ENCODE measurements around the gene SH2B3. TPM values are rescaled to one million over a fixed set of nuclear protein-coding genes. Genes with fewer than 3 reads are reported as not detected.

SH2B3 gene
- total RNA-seq, 2 donors from 2014 or later, result 38.7 to 39.3 TPM

DNA sequence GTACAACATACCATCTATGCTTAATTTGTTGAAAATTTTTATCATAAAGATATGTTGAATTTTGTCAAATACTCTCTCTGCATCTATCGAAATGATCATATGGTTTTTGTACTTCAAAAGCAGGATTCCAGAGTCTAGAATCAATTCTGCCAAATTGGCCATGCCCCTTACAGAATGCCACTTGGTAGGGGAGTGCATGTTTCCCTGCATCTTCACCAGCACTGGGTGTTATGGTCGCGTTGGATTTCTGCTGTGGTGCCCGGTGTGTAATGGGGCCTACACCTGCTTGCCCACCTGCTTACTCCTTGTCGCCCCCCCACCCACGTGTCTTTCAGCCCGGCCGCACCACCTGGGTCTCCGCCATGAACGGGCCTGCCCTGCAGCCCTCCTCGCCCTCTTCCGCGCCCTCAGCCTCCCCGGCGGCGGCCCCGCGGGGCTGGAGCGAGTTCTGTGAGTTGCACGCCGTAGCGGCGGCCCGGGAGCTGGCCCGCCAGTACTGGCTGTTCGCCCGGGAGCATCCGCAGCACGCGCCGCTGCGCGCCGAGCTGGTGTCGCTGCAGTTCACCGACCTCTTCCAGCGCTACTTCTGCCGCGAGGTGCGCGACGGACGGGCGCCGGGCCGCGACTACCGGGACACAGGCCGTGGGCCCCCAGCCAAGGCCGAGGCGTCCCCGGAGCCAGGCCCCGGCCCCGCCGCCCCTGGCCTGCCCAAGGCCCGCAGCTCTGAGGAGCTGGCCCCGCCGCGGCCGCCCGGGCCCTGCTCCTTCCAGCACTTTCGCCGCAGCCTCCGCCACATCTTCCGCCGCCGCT, 12.3 kb downstream of the SH2B3 start:
- Mint-ChIP-seq H3K27me3 (no peaks in the 10 kb centered on the region), H3K27ac (no peak overlapping the region), H3K36me3 (ENCODE audit: low read depth) (peaks cover 4% of the 10 kb centered on the region)

DNA sequence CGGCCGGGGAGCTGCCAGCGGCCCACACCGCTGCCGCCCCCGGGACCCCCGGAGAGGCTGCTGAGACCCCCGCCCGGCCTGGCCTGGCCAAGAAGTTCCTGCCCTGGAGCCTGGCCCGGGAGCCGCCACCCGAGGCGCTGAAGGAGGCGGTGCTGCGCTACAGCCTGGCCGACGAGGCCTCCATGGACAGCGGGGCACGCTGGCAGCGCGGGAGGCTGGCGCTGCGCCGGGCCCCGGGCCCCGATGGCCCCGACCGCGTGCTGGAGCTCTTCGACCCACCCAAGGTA, 12.8 kb downstream of the SH2B3 start:
- Mint-ChIP-seq H3K4me3 (no peak overlapping the region), H3K27ac (no peak overlapping the region), H3K36me3 (ENCODE audit: low read depth) (peaks cover 2% of the 10 kb centered on the region), H3K4me1 (peaks cover 21% of the 10 kb centered on the region), H3K27me3 (no peaks in the 10 kb centered on the region)
- no peak for DNase-seq
- no peak for ATAC-seq
- H3K9me3 ChIP-seq (ENCODE audit: control insufficient read depth, low read length, poor library complexity, severe bottlenecking), result no peaks in the 10 kb centered on the region

More for the DNA sequence above, 12.3 kb downstream of the SH2B3 start:
- ATAC-seq (no peak), DNase-seq (no peak)
- no peaks in the 10 kb centered on the region for H3K9me3 ChIP-seq (ENCODE audit: control insufficient read depth, low read length, poor library complexity, severe bottlenecking)
- no peak overlapping the region for H3K4me3 Mint-ChIP-seq
- H3K4me1 Mint-ChIP-seq, result peaks cover 26% of the 10 kb centered on the region

DNA sequence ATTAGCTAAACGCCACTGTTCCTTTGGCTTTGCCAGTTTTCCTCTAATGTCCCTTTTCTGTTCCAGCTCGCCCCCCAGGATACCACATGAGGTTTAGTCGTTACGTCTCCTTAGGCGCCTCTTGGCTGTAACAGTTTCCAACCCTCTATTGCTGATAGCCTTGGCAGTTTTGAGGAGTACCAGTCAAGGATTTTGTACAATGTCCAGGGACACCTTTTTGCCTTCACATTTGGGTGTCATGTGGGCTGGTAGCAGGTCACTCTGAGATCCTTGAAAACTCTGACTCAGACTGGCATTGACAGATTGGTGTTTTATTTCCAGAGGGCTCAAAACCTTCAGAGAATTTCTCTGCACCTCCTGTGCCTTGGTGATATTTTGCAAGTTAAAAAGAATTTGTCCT, 14.1 kb downstream of the SH2B3 start:
- Mint-ChIP-seq H3K4me1 (peaks cover 20% of the 10 kb centered on the region), H3K36me3 (ENCODE audit: low read depth) (peaks cover 2% of the 10 kb centered on the region), H3K27me3 (no peaks in the 10 kb centered on the region), H3K4me3 (no peak overlapping the region), H3K27ac (no peak overlapping the region)
- H3K9me3 ChIP-seq (ENCODE audit: control insufficient read depth, low read length, poor library complexity, severe bottlenecking), result no peaks in the 10 kb centered on the region
- no peak for ATAC-seq
- no peak for DNase-seq

DNA sequence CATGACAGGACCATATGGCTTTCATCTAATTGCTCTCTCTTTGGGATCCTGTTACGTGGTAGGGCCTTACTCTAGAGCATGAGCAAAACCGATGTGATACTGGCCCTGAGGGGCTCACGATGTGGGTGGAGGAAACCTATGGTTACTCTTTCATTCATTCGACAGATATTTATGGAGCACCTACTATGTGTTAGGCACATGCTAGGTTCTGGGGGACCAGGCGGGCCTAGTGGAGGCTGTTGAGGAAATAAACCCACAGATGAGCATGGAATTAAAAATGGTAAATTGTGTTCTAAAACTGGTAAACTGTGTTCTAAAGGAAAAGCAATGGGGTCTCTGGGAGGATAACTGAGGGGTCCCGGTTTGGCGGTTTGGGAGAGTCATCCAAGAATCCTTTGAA, 14.8 kb downstream of the SH2B3 start:
- H3K4me1 Mint-ChIP-seq, result peaks cover 23% of the 10 kb centered on the region
- no peak for ATAC-seq
- peaks cover 2% of the 10 kb centered on the region for H3K36me3 Mint-ChIP-seq (ENCODE audit: low read depth)
- H3K27me3 Mint-ChIP-seq, result no peaks in the 10 kb centered on the region
- no peak overlapping the region for H3K27ac Mint-ChIP-seq
- no peaks in the 10 kb centered on the region for H3K9me3 ChIP-seq (ENCODE audit: control insufficient read depth, low read length, poor library complexity, severe bottlenecking)
- no peak for DNase-seq
- no peak overlapping the region for H3K4me3 Mint-ChIP-seq

DNA sequence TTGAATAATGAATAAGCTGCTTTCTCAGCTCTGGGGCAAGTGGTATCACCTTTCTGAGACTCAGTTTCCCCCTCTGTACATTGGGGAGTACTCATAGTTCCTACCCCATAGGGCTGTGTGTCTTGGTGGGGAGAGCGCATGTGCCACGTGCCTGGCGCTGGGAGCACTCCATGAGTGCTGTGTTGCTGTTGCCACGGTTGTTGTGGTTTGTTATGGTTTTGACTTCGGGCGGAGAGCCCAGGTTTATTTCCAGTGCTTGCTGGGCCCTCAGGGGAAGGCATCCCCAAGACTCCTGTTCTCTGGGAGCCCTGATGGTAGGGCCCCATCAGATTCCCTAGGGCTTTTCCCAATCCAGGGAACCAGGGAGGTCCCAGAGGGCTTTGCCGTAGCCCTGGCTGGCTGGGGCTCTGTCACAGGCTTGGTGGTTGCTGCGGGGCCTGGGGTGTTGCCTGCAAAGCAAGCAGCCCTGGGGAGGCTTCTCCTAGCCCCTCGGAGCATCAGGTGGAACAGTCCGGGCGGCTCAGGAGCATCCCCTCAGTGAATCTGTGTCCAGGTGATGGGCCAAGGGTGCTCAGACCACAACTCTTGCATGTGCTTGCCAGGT, 18.6 kb downstream of the SH2B3 start:
- H3K36me3 Mint-ChIP-seq (ENCODE audit: low read depth), result peaks cover 2% of the 10 kb centered on the region
- DNase-seq (no peak), ATAC-seq (no peak)
- H3K4me1 Mint-ChIP-seq, result peaks cover 43% of the 10 kb centered on the region
- peak overlapping the region; percentile 70 for H3K4me3 Mint-ChIP-seq
- peak overlapping the region; percentile 100 for H3K27ac Mint-ChIP-seq
- H3K27me3 Mint-ChIP-seq, result no peaks in the 10 kb centered on the region
- no peaks in the 10 kb centered on the region for H3K9me3 ChIP-seq (ENCODE audit: control insufficient read depth, low read length, poor library complexity, severe bottlenecking)

DNA sequence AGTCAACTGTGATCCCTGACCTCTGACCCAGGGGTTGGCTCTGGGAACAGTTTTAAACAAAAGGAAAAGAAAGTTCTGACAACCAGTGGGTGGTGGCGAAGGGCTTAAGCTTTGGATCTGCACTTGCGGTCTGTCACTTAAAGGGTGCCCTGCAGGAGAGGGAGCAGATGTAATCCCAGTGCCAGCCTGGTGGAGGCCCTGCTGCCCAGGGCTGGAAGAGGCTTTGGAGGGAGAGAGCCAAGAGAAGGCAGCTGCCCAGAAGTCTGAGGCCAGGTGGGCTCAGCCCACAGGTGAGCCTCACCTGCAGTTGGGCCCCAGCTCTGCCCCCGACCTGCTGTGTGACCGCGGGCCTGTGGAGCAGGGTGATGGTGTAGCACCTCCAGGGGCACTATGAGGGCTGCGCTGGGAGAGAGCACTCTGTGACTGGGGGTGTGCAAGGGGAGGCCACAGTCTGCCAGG, 19.1 kb downstream of the SH2B3 start:
- Mint-ChIP-seq H3K4me3 (peak overlapping the region; percentile 70), H3K27ac (peak overlapping the region; percentile 100), H3K36me3 (ENCODE audit: low read depth) (peaks cover 2% of the 10 kb centered on the region), H3K4me1 (peaks cover 47% of the 10 kb centered on the region), H3K27me3 (no peaks in the 10 kb centered on the region)
- no peak for DNase-seq
- peak; percentile 36 for ATAC-seq
- no peaks in the 10 kb centered on the region for H3K9me3 ChIP-seq (ENCODE audit: control insufficient read depth, low read length, poor library complexity, severe bottlenecking)

DNA sequence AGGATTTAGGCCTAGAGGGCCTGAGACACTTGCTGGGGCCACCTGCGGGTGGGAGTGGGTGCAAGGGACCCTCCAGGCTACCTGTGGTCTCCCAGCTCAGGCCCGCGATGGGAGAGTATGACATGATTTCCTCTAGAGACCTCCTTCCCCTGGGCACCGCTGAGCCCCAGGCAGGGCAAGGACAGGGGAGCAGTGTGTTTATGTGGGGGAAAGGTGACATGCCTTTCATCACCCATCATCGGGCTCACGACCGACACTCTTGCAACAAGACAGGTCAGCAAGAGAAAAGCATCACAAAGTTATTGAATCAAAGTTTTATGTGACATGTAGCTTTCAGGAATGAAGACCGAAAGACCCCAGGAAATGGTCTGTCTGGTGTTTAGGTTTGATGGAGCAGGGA, 19.9 kb downstream of the SH2B3 start:
- peaks cover 2% of the 10 kb centered on the region for H3K36me3 Mint-ChIP-seq (ENCODE audit: low read depth)
- peak overlapping the region; percentile 59 for H3K4me3 Mint-ChIP-seq
- no peaks in the 10 kb centered on the region for H3K9me3 ChIP-seq (ENCODE audit: control insufficient read depth, low read length, poor library complexity, severe bottlenecking)
- ATAC-seq (no peak), DNase-seq (no peak)
- H3K4me1 Mint-ChIP-seq, result peaks cover 56% of the 10 kb centered on the region
- H3K27ac Mint-ChIP-seq, result peak overlapping the region; percentile 100
- no peaks in the 10 kb centered on the region for H3K27me3 Mint-ChIP-seq

DNA sequence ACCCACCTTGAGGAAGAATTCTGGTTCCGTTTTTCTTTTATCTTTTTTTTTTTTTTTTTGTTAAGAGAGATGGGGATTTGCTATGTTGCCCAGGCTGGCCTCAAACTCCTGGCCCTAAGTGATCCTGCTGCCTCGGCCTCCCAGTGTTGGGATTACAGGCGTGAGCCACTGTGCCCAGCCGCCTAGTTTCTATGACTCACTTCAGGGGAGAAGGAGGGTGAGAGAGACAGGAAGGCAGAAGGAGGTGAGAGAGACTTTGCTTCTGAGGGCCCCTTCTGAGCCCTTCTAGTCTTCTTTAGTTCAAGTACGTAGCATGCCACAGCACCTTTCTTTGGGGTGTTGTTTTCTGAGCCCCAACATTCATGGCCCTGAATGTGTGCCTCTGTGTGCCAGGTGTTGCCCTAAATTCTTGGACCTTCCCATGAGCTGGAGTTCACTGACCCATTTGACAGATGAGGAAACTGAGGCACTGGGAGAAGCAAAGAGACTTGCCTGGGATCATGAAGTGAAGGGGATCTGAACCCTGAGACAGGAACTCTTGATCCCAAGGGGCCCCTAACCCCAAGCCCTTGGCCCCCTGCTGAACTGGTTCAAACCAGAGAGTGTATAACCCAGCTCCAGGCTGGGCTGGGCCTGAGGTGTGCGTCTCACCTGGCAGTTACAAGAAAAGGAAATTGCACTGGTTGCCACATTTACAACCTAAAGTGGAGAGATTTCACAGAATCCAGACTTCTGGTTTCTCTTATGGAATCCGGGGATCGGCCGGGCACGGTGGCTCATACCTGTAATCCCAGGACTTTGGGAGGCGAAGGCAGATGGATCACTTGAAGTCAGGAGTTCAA, 20.8 kb downstream of the SH2B3 start:
- H3K4me1 Mint-ChIP-seq, result peaks cover 63% of the 10 kb centered on the region
- peak overlapping the region; percentile 100 for H3K27ac Mint-ChIP-seq
- peak overlapping the region; percentile 75 for H3K4me3 Mint-ChIP-seq
- H3K9me3 ChIP-seq (ENCODE audit: control insufficient read depth, low read length, poor library complexity, severe bottlenecking), result no peaks in the 10 kb centered on the region
- peaks cover 2% of the 10 kb centered on the region for H3K36me3 Mint-ChIP-seq (ENCODE audit: low read depth)
- H3K27me3 Mint-ChIP-seq, result no peaks in the 10 kb centered on the region
- no peak for DNase-seq
- peak; percentile 13 for ATAC-seq

DNA sequence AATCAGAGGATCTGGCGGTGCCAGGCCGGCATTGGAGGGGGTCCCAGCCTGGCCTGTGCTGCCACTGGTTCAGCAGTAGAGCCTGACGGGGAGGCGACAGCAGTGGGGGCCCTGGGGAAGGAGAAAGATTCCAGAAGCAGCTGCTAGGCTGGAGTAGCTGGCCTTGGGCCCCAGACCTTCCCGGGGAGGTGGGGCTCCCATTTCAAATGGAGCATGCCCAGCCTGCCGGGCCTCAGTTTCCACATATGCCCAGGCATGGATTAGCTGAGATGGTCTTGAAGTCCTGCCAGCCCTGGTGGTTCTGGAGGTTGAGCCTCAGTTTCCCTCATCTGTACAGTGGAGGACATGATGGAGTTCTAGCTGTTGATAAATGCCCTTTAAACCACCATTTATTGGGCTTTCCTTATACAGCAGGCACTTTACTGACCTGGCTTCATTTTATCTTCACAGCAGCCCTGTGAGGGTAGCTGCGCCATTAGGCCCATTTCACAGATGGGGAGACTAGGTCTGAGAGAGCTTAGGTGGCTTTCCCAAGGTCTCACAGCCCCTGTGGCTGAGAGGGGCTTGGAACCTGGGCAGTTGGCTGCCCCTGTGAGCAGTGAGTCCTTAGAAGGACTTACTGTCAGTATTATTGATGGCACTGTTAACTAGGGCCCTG, 21.8 kb downstream of the SH2B3 start:
- Mint-ChIP-seq H3K27ac (peak overlapping the region; percentile 100), H3K4me1 (peaks cover 73% of the 10 kb centered on the region), H3K4me3 (peak overlapping the region; percentile 95), H3K36me3 (ENCODE audit: low read depth) (peaks cover 2% of the 10 kb centered on the region), H3K27me3 (no peaks in the 10 kb centered on the region)
- ATAC-seq (no peak), DNase-seq (no peak)
- H3K9me3 ChIP-seq (ENCODE audit: control insufficient read depth, low read length, poor library complexity, severe bottlenecking), result no peaks in the 10 kb centered on the region

DNA sequence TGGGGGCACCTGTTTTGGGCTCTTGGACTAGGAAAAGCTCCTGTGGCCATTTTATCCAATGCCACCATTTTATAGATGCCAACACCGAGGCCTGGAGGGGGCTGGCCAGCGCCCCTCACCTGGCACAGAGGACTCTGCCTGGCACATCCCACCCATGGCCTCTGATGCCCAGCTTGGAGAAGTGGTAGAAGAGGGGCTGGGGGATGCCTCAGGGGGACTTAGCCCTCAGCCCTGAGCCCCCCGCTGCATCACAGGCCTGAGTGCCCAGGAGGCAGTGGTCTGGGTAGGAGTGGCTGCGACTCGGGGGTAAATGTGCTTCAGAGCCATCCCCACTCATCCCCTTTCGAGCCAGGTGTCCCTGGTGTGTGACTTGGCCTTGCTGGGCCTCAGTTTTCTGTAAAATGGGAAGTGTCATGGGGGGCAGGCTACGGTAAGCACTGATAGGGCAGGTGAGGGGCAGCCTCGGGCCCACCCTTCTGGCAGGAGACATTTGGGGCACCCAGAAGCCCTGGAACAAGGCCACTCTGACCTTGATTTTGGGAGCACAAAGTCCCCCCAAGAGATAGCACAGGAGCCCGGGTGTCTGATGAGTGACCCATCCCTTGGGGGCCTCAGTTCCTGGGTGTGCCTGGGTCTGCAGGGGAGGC, 22.5 kb downstream of the SH2B3 start:
- peak overlapping the region; percentile 100 for H3K27ac Mint-ChIP-seq
- peak overlapping the region; percentile 95 for H3K4me3 Mint-ChIP-seq
- DNase-seq (no peak), ATAC-seq (no peak)
- H3K36me3 Mint-ChIP-seq (ENCODE audit: low read depth), result no peaks in the 10 kb centered on the region
- peaks cover 74% of the 10 kb centered on the region for H3K4me1 Mint-ChIP-seq
- H3K27me3 Mint-ChIP-seq, result no peaks in the 10 kb centered on the region
- no peaks in the 10 kb centered on the region for H3K9me3 ChIP-seq (ENCODE audit: control insufficient read depth, low read length, poor library complexity, severe bottlenecking)

DNA sequence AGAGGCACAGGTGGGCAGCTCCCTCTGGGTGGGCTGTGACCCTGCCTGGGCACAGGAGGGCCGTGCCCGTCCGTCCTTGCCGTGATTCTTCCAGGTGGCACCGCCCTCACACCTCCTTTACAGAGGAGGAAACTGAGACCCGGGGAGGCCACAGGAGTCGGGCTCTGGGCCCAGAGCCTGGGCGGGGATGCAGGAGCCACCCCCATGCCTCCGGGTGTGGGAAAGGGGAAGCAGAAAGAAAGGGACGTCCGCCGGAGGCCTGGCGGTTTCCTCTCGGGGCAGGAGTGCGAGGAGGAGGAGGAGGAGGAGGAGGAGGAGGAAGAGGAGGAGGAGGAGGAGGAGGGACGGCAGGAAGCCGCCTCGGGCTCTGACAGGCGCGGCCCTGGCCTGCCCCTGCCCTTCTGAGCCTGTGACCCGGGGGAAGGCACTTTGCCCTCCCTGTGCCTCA, 23.0 kb downstream of the SH2B3 start:
- no peaks in the 10 kb centered on the region for H3K9me3 ChIP-seq (ENCODE audit: control insufficient read depth, low read length, poor library complexity, severe bottlenecking)
- peaks cover 79% of the 10 kb centered on the region for H3K4me1 Mint-ChIP-seq
- H3K36me3 Mint-ChIP-seq (ENCODE audit: low read depth), result no peaks in the 10 kb centered on the region
- DNase-seq (no peak), ATAC-seq (no peak)
- no peaks in the 10 kb centered on the region for H3K27me3 Mint-ChIP-seq
- peak overlapping the region; percentile 95 for H3K4me3 Mint-ChIP-seq
- peak overlapping the region; percentile 100 for H3K27ac Mint-ChIP-seq

DNA sequence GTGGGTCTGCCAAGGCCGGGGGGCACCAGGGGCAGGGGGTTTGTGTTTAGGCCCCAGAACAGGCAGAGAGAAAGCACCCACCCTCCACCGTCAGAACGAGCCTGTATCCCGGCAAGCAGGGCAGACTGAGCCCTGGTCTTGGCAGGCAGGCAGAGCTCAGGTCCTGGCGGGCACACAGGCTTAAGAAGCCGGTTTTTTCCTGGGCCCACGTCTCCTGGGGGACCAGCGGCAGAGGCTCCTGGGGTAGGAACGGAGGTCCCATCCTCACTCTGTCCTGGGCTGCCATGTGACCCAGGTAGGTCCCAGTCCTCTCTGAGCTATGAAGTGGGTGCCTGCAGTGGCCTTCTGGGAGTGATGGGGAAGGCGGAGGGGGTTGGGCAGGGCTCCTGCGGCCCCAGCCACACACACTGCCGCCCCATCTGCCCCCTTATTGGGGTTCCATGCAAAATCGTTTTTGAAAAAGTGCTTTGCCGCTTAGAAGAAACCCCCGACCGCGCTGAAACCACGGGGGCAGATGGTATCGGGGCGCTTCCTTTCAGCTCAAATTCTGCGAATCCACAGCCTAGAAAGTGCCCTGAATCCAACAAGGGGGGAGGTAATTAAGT, 24.2 kb downstream of the SH2B3 start:
- no peaks in the 10 kb centered on the region for H3K9me3 ChIP-seq (ENCODE audit: control insufficient read depth, low read length, poor library complexity, severe bottlenecking)
- H3K27me3 Mint-ChIP-seq, result no peaks in the 10 kb centered on the region
- ATAC-seq, result peak; percentile 46
- H3K36me3 Mint-ChIP-seq (ENCODE audit: low read depth), result no peaks in the 10 kb centered on the region
- peak overlapping the region; percentile 100 for H3K27ac Mint-ChIP-seq
- peak; percentile 55 to 73 (median 65) for DNase-seq
- H3K4me1 Mint-ChIP-seq, result peaks cover 82% of the 10 kb centered on the region
- H3K4me3 Mint-ChIP-seq, result peak overlapping the region; percentile 95
